Activated CD8-positive, alpha-beta T cell treated with anti-CD3 and anti-CD28 coated beads for 36 hours (primary cell): Measurements from ENCODE around the gene ZNF385C. TPM values are rescaled to one million over a fixed set of nuclear protein-coding genes. Genes with fewer than 3 reads are reported as not detected.
"Not testable (repeated sequence)": the region's sequence is repeated elsewhere in the genome, so short reads cannot be mapped to it uniquely, and the experiment has no call there.

Source experiments
- ATAC-seq: fragments of 200-7000 bp; cut with Tn5 transposase; one replicate; pipeline ENCODE4 v1.10.0; 2021; ENCODE audit warnings: mild to moderate bottlenecking, moderate library complexity
- CTCF ChIA-PET: fragments of 350-600 bp; sonication (Branson Sonifier 250); formaldehyde crosslinking; loops from one replicate; lab custom pipeline; 2021; ENCODE audit warnings: antibody characterized with exemption; lab: Charles Lee
- POLR2A ChIA-PET: fragments of 350-600 bp; sonication (Branson Sonifier 250); formaldehyde crosslinking; loops from one replicate; lab custom pipeline; 2021; ENCODE audit warnings: antibody characterized with exemption; lab: Charles Lee
- DNase-seq: peaks from one replicate; pipeline ENCODE4 v3.0.0-alpha.2; 2020
- H3K27ac Mint-ChIP-seq: one replicate; pipeline ENCODE4 v1.8.0; 2021; ENCODE audit warnings: mild to moderate bottlenecking, mixed read lengths
- H3K27me3 Mint-ChIP-seq: one replicate; pipeline ENCODE4 v1.8.0; 2021; ENCODE audit warnings: mixed read lengths
- H3K36me3 Mint-ChIP-seq: one replicate; pipeline ENCODE4 v1.8.0; 2021; ENCODE audit warnings: low read depth, mixed read lengths
- H3K4me1 Mint-ChIP-seq: one replicate; pipeline ENCODE4 v1.8.0; 2021; ENCODE audit warnings: low read depth, mixed read lengths
- H3K4me3 Mint-ChIP-seq: one replicate; pipeline ENCODE4 v1.8.0; 2021; ENCODE audit warnings: mild to moderate bottlenecking, moderate library complexity, mixed read lengths
- H3K9me3 Mint-ChIP-seq: one replicate; pipeline ENCODE4 v1.8.0; 2021; ENCODE audit warnings: mixed read lengths
- CTCF ChIP-seq: fragments of 200-600 bp; IDR thresholded peaks from one replicate; pipeline ENCODE4 v1.8.0; 2022; ENCODE audit warnings: antibody characterized with exemption, mild to moderate bottlenecking
- intact Hi-C: fragments of 100-400 bp; cut with micrococcal nuclease; formaldehyde crosslinking; loops from one replicate; pipeline ENCODE4 v1.10.0; 2022
- total RNA-seq, 2 experiments: library from RNA; stranded (reverse); gene quantifications; one replicate each; pipeline ENCODE4 v1.2.3, GENCODE V29; 2021

Gene ZNF385C
- total RNA-seq, 2 experiments from 2014 or later = 1.3 TPM

GRCh38 chr17:42026857-42027589 lies 71.2 kb downstream of the ZNF385C start:
- peaks cover 5% of the 10 kb centered on the region for H3K27me3 Mint-ChIP-seq
- DNase-seq (no peak), ATAC-seq (no peak)
- H3K36me3 Mint-ChIP-seq = peaks cover 11% of the 10 kb centered on the region
- H3K9me3 Mint-ChIP-seq = no peaks in the 10 kb centered on the region
- POLR2A ChIA-PET = interaction anchor here (0.6 to 1.4 kb wide), 4 partner anchors 85 to 124 kb away, joined by 3 to 5 read pairs (median 4); partner anchors contain the start of gene KAT2A
- no peak overlapping the region for H3K27ac Mint-ChIP-seq
- TF ChIP-seq CTCF = no peak
- H3K4me3 Mint-ChIP-seq = no peak overlapping the region
- peaks cover 14% of the 10 kb centered on the region for H3K4me1 Mint-ChIP-seq
- CTCF ChIA-PET = interaction anchor here (0.8 to 5.5 kb wide), 8 partner anchors 9 to 116 kb away, joined by 3 to 65 read pairs (median 13); partner anchors contain the start of genes DHX58, DNAJC7 and KAT2A
- intact Hi-C loops = no loop called here

- no peak for ATAC-seq
- Mint-ChIP-seq H3K36me3 (peaks cover 11% of the 10 kb centered on the region), H3K27ac (no peak overlapping the region), H3K9me3 (no peaks in the 10 kb centered on the region), H3K4me1 (peaks cover 21% of the 10 kb centered on the region), H3K4me3 (no peak overlapping the region), H3K27me3 (peaks cover 5% of the 10 kb centered on the region)
- no peak for DNase-seq
- POLR2A ChIA-PET = interaction anchor here (1.0 to 1.4 kb wide), 2 partner anchors 87 to 95 kb away, joined by 4 to 5 read pairs; partner anchors contain the start of genes DHX58 and KAT2A
- TF ChIP-seq CTCF = no peak
- CTCF ChIA-PET = interaction anchor here (0.6 to 5.5 kb wide), 23 partner anchors 8 to 494 kb away, joined by 3 to 65 read pairs (median 5); partner anchors contain the start of genes DHX58, DNAJC7, KAT2A and ODAD4
- intact Hi-C loops = no loop called here
Observed at GRCh38 chr17:42025936-42026335, 72.3 kb downstream of the ZNF385C start.

GRCh38 chr17:42025191-42025579 lies 73.1 kb downstream of the ZNF385C start:
- ChIA-PET CTCF (interaction anchor here (0.7 to 5.5 kb wide), 30 partner anchors 8 to 495 kb away, joined by 3 to 65 read pairs (median 5); partner anchors contain the start of genes DHX58, DNAJC7, GHDC and KAT2A), POLR2A (interaction anchor here (0.7 to 1.4 kb wide), 4 partner anchors 45 to 96 kb away, joined by 3 to 5 read pairs (median 4); partner anchors contain the start of genes DHX58 and KAT2A)
- intact Hi-C loops = no loop called here
- no peak for ATAC-seq
- TF ChIP-seq CTCF = peak; percentile 44
- H3K36me3 Mint-ChIP-seq = peaks cover 11% of the 10 kb centered on the region
- H3K4me1 Mint-ChIP-seq = peaks cover 26% of the 10 kb centered on the region
- H3K4me3 Mint-ChIP-seq = no peak overlapping the region
- DNase-seq = no peak
- no peaks in the 10 kb centered on the region for H3K9me3 Mint-ChIP-seq
- no peak overlapping the region for H3K27ac Mint-ChIP-seq
- H3K27me3 Mint-ChIP-seq = peaks cover 5% of the 10 kb centered on the region

- intact Hi-C loops = loop anchor here (5.0 kb wide), 1 partner anchor 89 kb away; the partner anchor contains the start of gene DHX58
- Mint-ChIP-seq H3K36me3 (peaks cover 13% of the 10 kb centered on the region), H3K27me3 (peaks cover 3% of the 10 kb centered on the region), H3K4me3 (no peak overlapping the region), H3K27ac (peak overlapping the region; percentile 81), H3K9me3 (no peaks in the 10 kb centered on the region), H3K4me1 (peaks cover 30% of the 10 kb centered on the region)
- ChIA-PET CTCF (interaction anchor here (0.8 to 5.5 kb wide), 9 partner anchors 12 to 95 kb away, joined by 4 to 65 read pairs (median 8); partner anchors contain the start of genes DHX58 and KAT2A), POLR2A (interaction anchor here (1.6 to 2.2 kb wide), 3 partner anchors 17 to 89 kb away, joined by 3 to 7 read pairs (median 5); partner anchors contain the start of gene DHX58)
- no peak for ATAC-seq
- TF ChIP-seq CTCF = no peak
- DNase-seq = no peak
Observed at GRCh38 chr17:42023524-42024349, 74.5 kb downstream of the ZNF385C start.

- not testable (repeated sequence) for H3K9me3 Mint-ChIP-seq, DNase-seq, ATAC-seq, H3K27me3 Mint-ChIP-seq
- Mint-ChIP-seq H3K36me3 (peaks cover 23% of the 10 kb centered on the region), H3K27ac (peak overlapping the region; percentile 78), H3K4me3 (peak overlapping the region; percentile 89), H3K4me1 (peaks cover 43% of the 10 kb centered on the region)
- intact Hi-C loops = loop anchor here (5.0 kb wide), 1 partner anchor 91 kb away; the partner anchor contains the start of gene DHX58
- POLR2A ChIA-PET = interaction anchor here (0.7 to 5.5 kb wide), 10 partner anchors 19 to 399 kb away, joined by 3 to 36 read pairs (median 4); partner anchors contain the start of genes DHX58 and ZNF385C
- CTCF ChIA-PET = interaction anchor here (0.9 to 7.5 kb wide), 21 partner anchors 8 to 161 kb away, joined by 3 to 110 read pairs (median 4); partner anchors contain the start of genes DHX58, KAT2A, ODAD4 and ZNF385C
Observed at GRCh38 chr17:42020845-42021244, 77.4 kb downstream of the ZNF385C start.
